Measurements from ENCODE around the gene MMAB.
A peak's percentile ranks its signal among the peaks of the same experiment; 100 is the strongest.

The MMAB gene

GRCh38 chr12:109539508-109539907 is 33.8 kb downstream of the MMAB start:
- TF ChIP-seq CTCF (IDR thresholded peaks at IDR 0.05; ENCODE audit: low read length, missing control alignments) = no peak

GRCh38 chr12:109538191-109538863 is 35.0 kb downstream of the MMAB start:
- peak; percentile 42 for DNase-seq (ENCODE audit: low read depth)
- no peak for TF ChIP-seq CTCF (IDR thresholded peaks at IDR 0.05; ENCODE audit: low read length, missing control alignments)
- H3K4me3 ChIP-seq (replicated peaks; ENCODE audit: low read depth, low read length) = no peak overlapping the region

More at GRCh38 chr12:109539508-109539907, 33.8 kb downstream of the MMAB start:
- H3K4me3 ChIP-seq (replicated peaks; ENCODE audit: low read depth, low read length) = no peak overlapping the region
- no peak for DNase-seq (ENCODE audit: low read depth)

- TF ChIP-seq CTCF (IDR thresholded peaks at IDR 0.05; ENCODE audit: low read length, missing control alignments) = no peak
- H3K4me3 ChIP-seq (replicated peaks; ENCODE audit: low read depth, low read length) = no peak overlapping the region
- DNase-seq (ENCODE audit: low read depth) = no peak
These were observed 36.2 kb downstream of the MMAB start for GRCh38 chr12:109537136-109537535.

- no peak overlapping the region for H3K4me3 ChIP-seq (replicated peaks; ENCODE audit: low read depth, low read length)
- DNase-seq (ENCODE audit: low read depth) = no peak
- TF ChIP-seq CTCF (IDR thresholded peaks at IDR 0.05; ENCODE audit: low read length, missing control alignments) = no peak
These were observed 37.4 kb downstream of the MMAB start for GRCh38 chr12:109535863-109536250.

- no peak for TF ChIP-seq CTCF (IDR thresholded peaks at IDR 0.05; ENCODE audit: low read length, missing control alignments)
- H3K4me3 ChIP-seq (replicated peaks; ENCODE audit: low read depth, low read length) = no peak overlapping the region
- DNase-seq (ENCODE audit: low read depth) = no peak
These were observed 38.0 kb downstream of the MMAB start for GRCh38 chr12:109535231-109535862.

GRCh38 chr12:109534456-109534855 is 38.8 kb downstream of the MMAB start:
- no peak overlapping the region for H3K4me3 ChIP-seq (replicated peaks; ENCODE audit: low read depth, low read length)
- no peak for DNase-seq (ENCODE audit: low read depth)
- TF ChIP-seq CTCF (IDR thresholded peaks at IDR 0.05; ENCODE audit: low read length, missing control alignments) = no peak

GRCh38 chr12:109533487-109533740 is 39.9 kb downstream of the MMAB start:
- H3K4me3 ChIP-seq (replicated peaks; ENCODE audit: low read depth, low read length) = no peak overlapping the region
- TF ChIP-seq CTCF (IDR thresholded peaks at IDR 0.05; ENCODE audit: low read length, missing control alignments) = no peak
- DNase-seq (ENCODE audit: low read depth) = no peak

Data from fibroblast of pulmonary artery (primary cell).